HepG2 (cell line): ENCODE measurements around the gene B3GALNT2. TPM values are rescaled to one million over a fixed set of nuclear protein-coding genes. Genes with fewer than 3 reads are reported as not detected.
A peak's percentile ranks its signal among the peaks of the same experiment; 100 is the strongest.

Experiments
- BRCA1 ChIP-seq: sonication (generic); formaldehyde crosslinking; IDR thresholded peaks from 2 replicates; pipeline ENCODE4 v1.4.0; 2020; ENCODE audit warnings: missing genetic modification reagents
- ETV5 ChIP-seq: IDR thresholded peaks from 2 replicates; pipeline ENCODE4 v1.6.1; 2018; ENCODE audit warnings: missing biosample characterization, missing genetic modification reagents, inconsistent platforms, borderline replicate concordance
- KDM5B ChIP-seq: sonication (generic); formaldehyde crosslinking; IDR thresholded peaks from 2 replicates; pipeline ENCODE4 v1.4.0; 2020; ENCODE audit warnings: missing genetic modification reagents, mild to moderate bottlenecking, borderline replicate concordance
- MED13 ChIP-seq: sonication (generic); formaldehyde crosslinking; IDR thresholded peaks from 2 replicates; pipeline ENCODE4 v1.5.0; 2020; ENCODE audit warnings: missing genetic modification reagents
- MTF2 ChIP-seq: sonication (generic); formaldehyde crosslinking; IDR thresholded peaks from 2 replicates; pipeline ENCODE4 v1.5.0; 2020; ENCODE audit warnings: missing genetic modification reagents, borderline replicate concordance
- NAIF1 ChIP-seq: sonication (generic); formaldehyde crosslinking; IDR thresholded peaks from 2 replicates; pipeline ENCODE4 v1.5.0; 2020; ENCODE audit warnings: mild to moderate bottlenecking, missing genetic modification reagents, borderline replicate concordance
- NPAS2 ChIP-seq: sonication (generic); formaldehyde crosslinking; IDR thresholded peaks from 2 replicates; pipeline ENCODE4 v1.8.0; 2022; ENCODE audit warnings: mild to moderate bottlenecking, missing genetic modification reagents, borderline replicate concordance
- PHB2 ChIP-seq: fragments of 450-650 bp; IDR thresholded peaks from 2 replicates; pipeline ENCODE4 v1.6.1; 2018; ENCODE audit not compliant: partially characterized antibody
- PLRG1 ChIP-seq: fragments of 450-650 bp; conservative IDR thresholded peaks from 2 replicates; pipeline ENCODE4 v1.6.1; 2016
- RORA ChIP-seq: sonication (generic); formaldehyde crosslinking; IDR thresholded peaks from 2 replicates; pipeline ENCODE4 v1.5.0; 2020; ENCODE audit warnings: mild to moderate bottlenecking, missing genetic modification reagents, moderate library complexity
- ZBTB3 ChIP-seq: sonication (generic); formaldehyde crosslinking; IDR thresholded peaks from 2 replicates; pipeline ENCODE4 v1.4.0; 2020; ENCODE audit warnings: low read depth, mild to moderate bottlenecking, moderate library complexity, missing genetic modification reagents, borderline replicate concordance
- ZFYVE20 ChIP-seq: sonication (generic); formaldehyde crosslinking; IDR thresholded peaks from 2 replicates; pipeline ENCODE4 v1.8.0; 2023; ENCODE audit warnings: low read depth, mild to moderate bottlenecking, moderate library complexity, missing genetic modification reagents, borderline replicate concordance
- ZNF33B ChIP-seq: sonication (generic); formaldehyde crosslinking; IDR thresholded peaks from 2 replicates; pipeline ENCODE4 v1.5.1; 2020; ENCODE audit warnings: mild to moderate bottlenecking, missing genetic modification reagents
- ZNF367 ChIP-seq: sonication (generic); formaldehyde crosslinking; IDR thresholded peaks from 2 replicates; pipeline ENCODE4 v1.4.0; 2020; ENCODE audit warnings: missing genetic modification reagents, borderline replicate concordance
- ZNF501 ChIP-seq: sonication (generic); formaldehyde crosslinking; IDR thresholded peaks from 2 replicates; pipeline ENCODE4 v1.5.1; 2020; ENCODE audit warnings: mild to moderate bottlenecking, moderate library complexity, missing genetic modification reagents
- ZNF563 ChIP-seq: sonication (generic); formaldehyde crosslinking; IDR thresholded peaks from 2 replicates; pipeline ENCODE4 v1.8.0; 2022; ENCODE audit warnings: mild to moderate bottlenecking, moderate library complexity, missing genetic modification reagents
- ZNF773 ChIP-seq: sonication (generic); formaldehyde crosslinking; IDR thresholded peaks from 2 replicates; pipeline ENCODE4 v1.4.0; 2020; ENCODE audit warnings: missing genetic modification reagents, borderline replicate concordance
- polyA plus RNA-seq, 8 experiments: library from polyadenylated mRNA; depleted of rRNA in 3 of 8; stranded (reverse) in 7 of 8; unstranded in 1 of 8; fragments of >200 nt; fragmentation: Illumina TruSeq in 4 of 8; extraction: Trizol in 4 of 8; gene quantifications; 2 replicates each; pipeline versions ENCODE4 v1.2.1 to v1.2.3, GENCODE V29; 2011 to 2016; ENCODE audit warnings: low read depth in 4 of 8, missing spikeins in 1 of 8, mixed read lengths in 1 of 8; ENCODE audit not compliant: insufficient read depth in 1 of 8
- total RNA-seq, 5 experiments: library from RNA; depleted of rRNA; stranded (reverse); fragments of >200 nt; fragmentation: Illumina TruSeq; extraction: Trizol; gene quantifications; 2 replicates each; pipeline ENCODE4 v1.2.3, GENCODE V29; 2016; ENCODE audit warnings: low read depth in 1 of 5
- TF ChIP-seq, protein P1 (sequence below): sonication (generic); formaldehyde crosslinking; IDR thresholded peaks from 2 replicates; pipeline ENCODE4 v1.8.0; 2022; ENCODE audit warnings: missing genetic modification reagents, mild to moderate bottlenecking, inconsistent platforms, borderline replicate concordance
- TF ChIP-seq, protein P2 (sequence below), 2 experiments: IDR thresholded peaks; 2 replicates each; pipeline ENCODE4 v1.6.1; 2011 to 2012; ENCODE audit warnings: low read length in 2 of 2, borderline replicate concordance in 1 of 2, low read depth in 1 of 2, mild to moderate bottlenecking in 1 of 2, moderate library complexity in 1 of 2
- TF ChIP-seq, protein P3 (sequence below): sonication (generic); formaldehyde crosslinking; conservative IDR thresholded peaks from 2 replicates; pipeline ENCODE4 v1.8.0; 2022; ENCODE audit warnings: missing genetic modification reagents

B3GALNT2 gene
- total and polyA plus RNA-seq, 2 of the 13 experiments (the other 11 are each of a cell fraction or from before 2014, with no cell fraction given): 16.5 to 28.9 TPM

DNA sequence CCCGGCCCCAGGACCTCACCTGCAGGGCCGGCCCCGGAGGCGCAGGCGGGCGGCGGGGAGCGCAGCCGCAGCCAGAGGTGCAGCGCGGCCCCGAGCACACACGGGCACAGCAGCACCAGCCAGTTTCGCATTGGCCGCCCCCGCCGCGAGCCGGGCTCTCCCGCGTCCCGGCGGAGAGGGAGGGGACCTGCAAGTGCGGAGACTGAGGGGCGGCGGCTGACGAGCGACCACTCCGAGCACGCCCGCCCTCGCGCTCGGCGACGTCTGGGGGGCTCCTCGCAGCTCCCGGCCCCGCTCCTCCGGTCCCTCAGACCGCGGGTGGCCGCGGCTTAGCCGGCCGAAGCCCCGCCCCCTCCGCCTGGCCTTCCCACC is at the start of gene B3GALNT2 (continued):
- TF ChIP-seq, protein P1, sequence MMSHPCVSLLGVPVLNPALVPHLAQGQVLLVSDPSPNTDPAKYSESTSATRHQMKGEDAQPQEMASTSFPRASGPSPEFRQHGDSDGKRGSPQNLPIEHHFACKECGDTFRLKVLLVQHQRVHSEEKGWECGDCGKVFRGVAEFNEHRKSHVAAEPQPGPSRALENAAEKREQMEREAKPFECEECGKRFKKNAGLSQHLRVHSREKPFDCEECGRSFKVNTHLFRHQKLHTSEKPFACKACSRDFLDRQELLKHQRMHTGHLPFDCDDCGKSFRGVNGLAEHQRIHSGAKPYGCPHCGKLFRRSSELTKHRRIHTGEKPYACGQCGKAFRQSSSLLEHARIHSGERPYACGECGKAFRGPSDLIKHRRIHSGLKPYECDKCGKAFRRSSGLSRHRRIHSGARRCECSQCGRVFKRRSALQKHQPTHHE (CRISPR knock-in tag): no peak
- TF ChIP-seq ZNF367 (CRISPR knock-in tag): no peak
- TF ChIP-seq MED13 (CRISPR knock-in tag): no peak
- no peak for TF ChIP-seq ZNF501
- TF ChIP-seq ZNF563 (CRISPR knock-in tag): peak; percentile 90; the same call in 1 of the 2 replicates
- TF ChIP-seq ETV5 (CRISPR knock-in tag): no peak
- no peak for TF ChIP-seq RORA (CRISPR knock-in tag)
- no peak for TF ChIP-seq ZNF773 (CRISPR knock-in tag)
- peak; percentile 44; the same call in 1 of the 2 replicates for TF ChIP-seq NAIF1 (CRISPR knock-in tag)
- TF ChIP-seq PLRG1: no peak
- no peak for TF ChIP-seq ZBTB3 (CRISPR knock-in tag)
- TF ChIP-seq PHB2: no peak
- TF ChIP-seq ZFYVE20 (CRISPR knock-in tag): no peak
- TF ChIP-seq MTF2: no peak
- TF ChIP-seq BRCA1 (CRISPR knock-in tag): no peak
- TF ChIP-seq, protein P2, sequence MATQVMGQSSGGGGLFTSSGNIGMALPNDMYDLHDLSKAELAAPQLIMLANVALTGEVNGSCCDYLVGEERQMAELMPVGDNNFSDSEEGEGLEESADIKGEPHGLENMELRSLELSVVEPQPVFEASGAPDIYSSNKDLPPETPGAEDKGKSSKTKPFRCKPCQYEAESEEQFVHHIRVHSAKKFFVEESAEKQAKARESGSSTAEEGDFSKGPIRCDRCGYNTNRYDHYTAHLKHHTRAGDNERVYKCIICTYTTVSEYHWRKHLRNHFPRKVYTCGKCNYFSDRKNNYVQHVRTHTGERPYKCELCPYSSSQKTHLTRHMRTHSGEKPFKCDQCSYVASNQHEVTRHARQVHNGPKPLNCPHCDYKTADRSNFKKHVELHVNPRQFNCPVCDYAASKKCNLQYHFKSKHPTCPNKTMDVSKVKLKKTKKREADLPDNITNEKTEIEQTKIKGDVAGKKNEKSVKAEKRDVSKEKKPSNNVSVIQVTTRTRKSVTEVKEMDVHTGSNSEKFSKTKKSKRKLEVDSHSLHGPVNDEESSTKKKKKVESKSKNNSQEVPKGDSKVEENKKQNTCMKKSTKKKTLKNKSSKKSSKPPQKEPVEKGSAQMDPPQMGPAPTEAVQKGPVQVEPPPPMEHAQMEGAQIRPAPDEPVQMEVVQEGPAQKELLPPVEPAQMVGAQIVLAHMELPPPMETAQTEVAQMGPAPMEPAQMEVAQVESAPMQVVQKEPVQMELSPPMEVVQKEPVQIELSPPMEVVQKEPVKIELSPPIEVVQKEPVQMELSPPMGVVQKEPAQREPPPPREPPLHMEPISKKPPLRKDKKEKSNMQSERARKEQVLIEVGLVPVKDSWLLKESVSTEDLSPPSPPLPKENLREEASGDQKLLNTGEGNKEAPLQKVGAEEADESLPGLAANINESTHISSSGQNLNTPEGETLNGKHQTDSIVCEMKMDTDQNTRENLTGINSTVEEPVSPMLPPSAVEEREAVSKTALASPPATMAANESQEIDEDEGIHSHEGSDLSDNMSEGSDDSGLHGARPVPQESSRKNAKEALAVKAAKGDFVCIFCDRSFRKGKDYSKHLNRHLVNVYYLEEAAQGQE (IDR thresholded peaks at IDR 0.05; ENCODE audit: borderline replicate concordance in 1 of 2, low read depth in 1 of 2, low read length in 2 of 2): no peak; a peak in 1 of 4 replicates
- TF ChIP-seq ZNF33B (CRISPR knock-in tag): no peak
- 0 out of 2 replicates have a peak, but pooled peaks have one; percentile 23 for TF ChIP-seq KDM5B
- TF ChIP-seq, protein P3, sequence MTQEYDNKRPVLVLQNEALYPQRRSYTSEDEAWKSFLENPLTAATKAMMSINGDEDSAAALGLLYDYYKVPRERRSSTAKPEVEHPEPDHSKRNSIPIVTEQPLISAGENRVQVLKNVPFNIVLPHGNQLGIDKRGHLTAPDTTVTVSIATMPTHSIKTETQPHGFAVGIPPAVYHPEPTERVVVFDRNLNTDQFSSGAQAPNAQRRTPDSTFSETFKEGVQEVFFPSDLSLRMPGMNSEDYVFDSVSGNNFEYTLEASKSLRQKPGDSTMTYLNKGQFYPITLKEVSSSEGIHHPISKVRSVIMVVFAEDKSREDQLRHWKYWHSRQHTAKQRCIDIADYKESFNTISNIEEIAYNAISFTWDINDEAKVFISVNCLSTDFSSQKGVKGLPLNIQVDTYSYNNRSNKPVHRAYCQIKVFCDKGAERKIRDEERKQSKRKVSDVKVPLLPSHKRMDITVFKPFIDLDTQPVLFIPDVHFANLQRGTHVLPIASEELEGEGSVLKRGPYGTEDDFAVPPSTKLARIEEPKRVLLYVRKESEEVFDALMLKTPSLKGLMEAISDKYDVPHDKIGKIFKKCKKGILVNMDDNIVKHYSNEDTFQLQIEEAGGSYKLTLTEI (CRISPR knock-in tag): no peak
- no peak for TF ChIP-seq NPAS2 (CRISPR knock-in tag)
